Measurements from ENCODE around the gene ACIN1. TPM values are rescaled to one million over a fixed set of nuclear protein-coding genes. Genes with fewer than 3 reads are reported as not detected.

ACIN1 gene
- total and polyA plus RNA-seq, 5 experiments from 2014 or later: 6.3 to 322 (median 14.1) TPM

DNA sequence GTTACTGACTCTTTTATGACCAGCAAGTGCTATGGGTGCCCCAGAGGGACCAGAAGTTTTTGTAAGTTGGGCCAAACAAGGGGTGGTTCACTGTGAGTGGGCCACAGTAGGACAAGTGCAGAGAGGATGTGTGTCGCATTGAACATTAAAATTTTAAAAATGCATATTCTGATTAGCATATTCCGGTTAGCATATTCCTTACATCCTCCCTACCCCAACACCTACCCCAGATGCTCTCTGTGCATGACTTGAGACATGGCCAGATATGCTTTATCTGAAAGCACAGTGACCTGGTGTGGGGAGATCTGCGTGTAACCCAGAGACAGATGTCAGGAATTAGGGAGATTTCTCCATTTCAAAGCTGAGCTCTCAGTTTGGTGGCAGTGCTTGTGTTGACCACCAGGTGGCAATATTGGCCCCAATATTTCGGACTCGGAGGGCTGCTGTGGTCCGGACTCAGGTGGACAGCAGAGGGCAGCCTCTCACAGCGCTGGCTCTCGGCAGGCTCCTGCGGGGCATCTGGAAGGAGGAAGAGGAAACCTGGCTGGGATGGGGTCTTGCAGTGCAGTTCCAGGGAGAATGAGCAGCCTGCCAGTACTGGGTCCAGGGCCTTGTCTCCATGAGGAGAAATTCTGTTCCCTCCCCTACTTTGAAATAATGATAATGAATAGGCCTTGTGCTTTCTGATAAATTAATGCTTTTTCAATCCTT is 25.8 kb upstream of the ACIN1 start:
- ATAC-seq: peak; percentile 53 to 63
- Mint-ChIP-seq H3K9me3 (no peaks in the 10 kb centered on the region), H3K27me3 (no peaks in the 10 kb centered on the region), H3K4me3 (peak overlapping the region; percentile 61 to 90 (median 81)), H3K36me3 (no peaks in the 10 kb centered on the region), H3K4me1 (peaks cover 27 to 65% (median 53%) of the 10 kb centered on the region in 4 donors), H3K27ac (peak overlapping the region; percentile 94 to 99 (median 98))
- POLR2A ChIA-PET: interaction anchor here (0.5 to 8.7 kb wide), 20 partner anchors 10 to 201 kb away, joined by 3 to 123 read pairs (median 5); partner anchors contain the start of genes ACIN1, C14orf119, HOMEZ and PABPN1
- DNase-seq: peak; percentile 64 to 89 (median 78)

DNA sequence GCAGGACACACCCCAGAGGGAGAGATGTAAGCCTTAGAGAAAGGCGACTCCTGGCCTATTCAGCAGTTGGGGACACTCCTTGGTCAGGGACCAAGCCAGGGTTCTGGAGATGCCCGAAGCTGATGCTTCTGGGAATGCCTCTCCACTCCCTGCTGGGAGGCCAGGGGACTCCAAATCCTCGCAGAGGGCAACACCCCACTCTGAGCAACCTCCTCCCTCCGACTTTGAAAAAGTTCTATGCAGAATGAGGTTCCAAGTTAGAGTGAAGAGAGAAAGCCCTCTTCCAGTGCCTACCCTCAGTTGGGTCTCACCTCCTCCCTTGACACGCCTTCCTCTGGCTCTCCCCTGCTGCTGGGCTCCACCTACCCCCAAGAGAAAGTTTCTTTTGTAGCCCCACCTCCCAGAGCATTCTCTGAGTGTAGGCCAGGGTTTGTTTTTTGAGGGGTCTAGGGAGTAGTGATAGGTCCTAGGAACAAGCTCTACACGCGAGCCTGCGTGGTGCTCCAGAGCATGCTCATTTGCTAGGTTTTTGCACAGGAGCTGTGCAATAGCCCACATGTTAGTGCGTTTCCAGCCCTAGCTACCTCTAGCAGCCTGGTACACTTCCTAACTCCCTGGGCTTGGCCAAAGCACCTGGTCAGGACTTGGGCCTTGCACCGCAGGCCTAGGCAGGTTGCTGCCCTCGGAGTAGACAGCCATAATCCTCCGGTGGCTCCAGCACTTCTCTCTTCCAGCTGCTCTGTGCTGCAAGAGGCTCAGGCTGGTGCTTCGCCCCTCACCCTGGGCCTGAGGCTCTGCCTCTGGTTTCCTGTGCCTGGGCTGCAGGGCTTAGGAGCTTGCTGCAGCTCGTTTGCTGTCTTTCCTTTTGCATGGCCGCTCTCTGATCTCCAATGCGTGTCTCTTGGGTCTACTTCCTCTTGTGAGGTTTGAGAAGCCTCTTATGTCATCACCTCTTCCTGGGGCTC is 24.7 kb upstream of the ACIN1 start:
- Mint-ChIP-seq H3K4me3 (peak overlapping the region; percentile 61 to 90 (median 81)), H3K36me3 (no peaks in the 10 kb centered on the region), H3K27ac (peak overlapping the region; percentile 94 to 99 (median 98)), H3K4me1 (peaks cover 27 to 70% (median 55%) of the 10 kb centered on the region in 4 donors), H3K9me3 (no peaks in the 10 kb centered on the region), H3K27me3 (no peaks in the 10 kb centered on the region)
- DNase-seq (peak; percentile 28 to 79 (median 56)), ATAC-seq (peak; percentile 75 to 80)
- POLR2A ChIA-PET: interaction anchor here (0.5 to 8.7 kb wide), 25 partner anchors 9 to 248 kb away, joined by 3 to 123 read pairs (median 5); partner anchors contain the start of genes ACIN1, C14orf119, HAUS4 and HOMEZ

DNA sequence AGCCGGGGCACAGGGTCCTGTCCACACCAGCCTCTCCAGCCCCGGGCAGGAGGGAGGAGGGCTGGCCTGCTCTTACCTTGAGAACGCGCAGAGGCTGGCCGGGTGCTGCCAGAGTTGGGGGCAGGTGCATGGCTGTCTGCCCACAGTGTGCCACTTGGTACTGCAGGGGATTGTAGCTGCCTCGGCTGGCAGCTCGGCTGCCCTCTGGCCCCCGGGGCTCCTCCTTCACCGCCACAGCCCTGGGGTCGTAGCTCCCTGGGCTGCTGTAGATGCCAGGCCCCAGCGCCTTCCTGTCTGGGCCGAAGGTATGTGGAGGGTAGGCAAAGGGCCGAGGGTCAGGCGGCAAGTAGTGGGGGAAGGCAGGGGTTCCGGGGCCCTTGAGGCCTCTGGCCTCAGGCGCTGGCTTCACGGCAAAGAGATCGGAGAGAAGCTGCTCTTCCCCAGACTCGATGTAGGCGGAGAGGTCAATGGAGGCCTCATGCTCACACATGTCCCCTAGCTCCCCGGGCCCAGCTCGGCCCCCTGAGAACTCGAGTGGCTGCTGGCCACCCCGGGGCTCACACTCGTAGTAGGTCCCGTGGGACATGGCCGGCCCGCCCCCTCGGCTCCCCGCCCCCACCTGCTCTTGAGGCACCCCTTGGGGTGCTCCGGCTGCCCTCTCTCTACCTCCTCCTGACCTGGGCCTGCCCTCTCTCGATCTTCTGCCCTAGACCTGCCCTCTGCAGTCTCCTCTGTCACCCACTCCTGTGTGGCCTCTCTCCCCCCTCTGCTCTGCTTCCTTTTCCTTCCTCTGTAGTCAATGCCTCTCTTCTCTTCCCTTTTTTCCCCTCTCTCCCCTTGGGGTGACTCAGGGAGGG is 23.8 kb upstream of the ACIN1 start, which contains the start of gene CEBPE:
TSS of gene CEBPE (minus strand) at position 750 of the 857 bp plus-strand sequence. CDS start at position 586, 164 bp downstream.
- peak within 1 kb of the TSS; percentile 61 to 90 (median 81) for H3K4me3 Mint-ChIP-seq
- no peaks in the 10 kb centered on the region for H3K9me3 Mint-ChIP-seq
- DNase-seq: peak in 1 of 10 donors; percentile 13
- peak within 1 kb of the TSS; percentile 95 to 99 (median 98) for H3K27ac Mint-ChIP-seq
- no peak for ATAC-seq
- peaks cover 29 to 79% (median 60%) of the 10 kb centered on the region in 4 donors for H3K4me1 Mint-ChIP-seq
- POLR2A ChIA-PET: interaction anchor here (1.0 to 8.7 kb wide), 8 partner anchors 23 to 184 kb away, joined by 4 to 123 read pairs (median 10); partner anchors contain the start of genes ACIN1, C14orf119, HOMEZ and PPP1R3E
- peaks cover 0 to 3% (median 0%) of the 10 kb centered on the region in 5 donors for H3K27me3 Mint-ChIP-seq
- H3K36me3 Mint-ChIP-seq: no peaks in the 10 kb centered on the region

DNA sequence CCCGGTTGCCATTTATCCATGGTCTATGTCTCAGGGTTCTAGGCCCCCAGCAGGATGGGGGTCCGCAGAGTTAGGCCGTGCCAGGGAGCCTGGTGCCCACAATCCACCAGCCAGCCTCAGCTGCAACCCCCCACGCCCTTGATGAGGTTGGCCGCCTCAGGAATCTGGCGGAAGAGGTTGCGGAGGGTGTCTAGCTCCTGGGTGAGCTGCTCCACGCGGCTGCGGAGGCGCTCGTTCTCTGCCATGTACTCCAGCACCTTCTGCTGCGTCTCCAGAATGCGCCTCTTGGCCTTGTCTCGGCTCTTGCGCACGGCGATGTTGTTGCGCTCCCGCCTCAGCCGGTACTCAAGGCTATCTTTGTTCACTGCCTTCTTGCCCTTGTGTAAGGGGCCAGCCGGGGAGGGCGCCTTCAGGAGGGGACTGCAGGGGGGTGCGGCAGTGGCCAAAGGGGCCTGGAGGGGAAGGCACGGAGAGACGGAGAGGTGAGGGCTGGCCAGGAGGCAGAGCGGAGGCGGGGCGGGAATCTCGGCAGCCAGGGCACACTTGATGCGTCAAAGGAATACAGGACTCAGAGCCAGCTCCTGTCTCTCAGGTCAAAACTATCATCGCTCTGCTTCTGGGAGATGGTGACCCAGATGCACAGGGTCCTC is 22.6 kb upstream of the ACIN1 start:
- POLR2A ChIA-PET: interaction anchor here (0.6 to 8.7 kb wide), 3 partner anchors 22 to 59 kb away, joined by 3 to 123 read pairs (median 4); partner anchors contain the start of genes ACIN1 and C14orf119
- ATAC-seq (no peak), DNase-seq (no peak)
- peaks cover 29 to 76% (median 60%) of the 10 kb centered on the region in 4 donors for H3K4me1 Mint-ChIP-seq
- peak overlapping the region in 6 of 10 donors; percentile 6 to 78 (median 68) for H3K4me3 Mint-ChIP-seq
- no peaks in the 10 kb centered on the region for H3K9me3 Mint-ChIP-seq
- peak overlapping the region; percentile 94 to 99 (median 98) for H3K27ac Mint-ChIP-seq
- H3K36me3 Mint-ChIP-seq: no peaks in the 10 kb centered on the region
- H3K27me3 Mint-ChIP-seq: peaks cover 0 to 3% (median 0%) of the 10 kb centered on the region in 5 donors

DNA sequence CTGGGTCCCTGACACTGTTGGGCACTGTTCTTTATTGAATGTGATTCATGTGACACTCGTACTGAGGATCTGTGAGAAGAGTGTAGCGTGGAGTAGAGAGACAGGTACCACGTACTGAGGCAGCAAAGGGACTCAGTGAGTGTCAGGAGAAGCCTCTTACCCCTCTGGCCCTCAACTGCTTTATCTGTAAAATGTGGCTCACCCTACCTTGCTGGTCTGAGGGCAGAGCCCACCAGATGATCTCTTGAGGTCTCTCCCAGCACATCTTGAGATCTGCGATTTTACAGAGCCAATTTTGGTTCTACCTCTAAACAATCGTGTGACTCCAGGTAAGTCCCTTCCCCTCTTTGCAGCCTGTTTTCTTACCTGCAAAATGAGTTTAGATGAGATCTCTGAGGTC is 21.0 kb upstream of the ACIN1 start:
- DNase-seq (no peak), ATAC-seq (no peak)
- POLR2A ChIA-PET: interaction anchor here (8.7 kb wide), 1 partner anchor 21 kb away, joined by 123 read pairs; the partner anchor contains the start of genes ACIN1 and C14orf119
- Mint-ChIP-seq H3K36me3 (no peaks in the 10 kb centered on the region), H3K4me3 (no peak overlapping the region), H3K27me3 (peaks cover 0 to 3% (median 0%) of the 10 kb centered on the region in 5 donors), H3K9me3 (no peaks in the 10 kb centered on the region), H3K27ac (peak overlapping the region; percentile 33 to 99 (median 84)), H3K4me1 (peaks cover 23 to 64% (median 49%) of the 10 kb centered on the region in 4 donors)

DNA sequence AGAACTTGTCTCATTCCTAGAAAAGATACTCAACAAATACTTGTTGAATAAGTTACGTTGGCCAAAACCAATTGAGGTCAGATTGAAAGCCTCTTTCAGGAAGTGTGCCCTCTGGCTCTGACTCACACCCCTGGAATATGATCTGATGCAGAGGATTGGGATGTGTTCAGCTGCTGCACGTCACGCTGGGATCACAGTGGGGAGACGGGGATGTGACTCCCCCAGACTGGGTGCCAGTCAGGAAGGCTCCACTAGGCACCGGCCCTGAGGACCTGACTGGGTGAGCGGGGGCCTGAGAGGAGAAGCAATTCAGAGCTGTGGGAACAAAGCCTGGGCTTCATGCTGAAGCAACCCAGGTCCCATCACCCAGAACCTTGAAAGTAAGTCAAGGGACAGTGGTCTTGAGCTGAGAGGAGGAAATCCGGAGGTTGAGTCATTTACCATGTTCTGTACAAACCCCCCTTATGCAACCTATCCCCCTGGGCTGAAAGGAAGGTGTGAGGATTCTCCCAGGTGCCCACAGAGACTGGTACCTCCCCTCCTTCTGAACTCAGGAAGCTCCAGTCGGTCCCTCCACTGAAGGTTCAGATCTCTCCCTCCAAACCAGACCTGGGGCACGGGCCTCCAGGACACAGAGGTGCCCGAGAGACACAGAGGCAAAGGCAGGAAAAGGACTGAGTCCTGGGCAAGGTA is 20.2 kb upstream of the ACIN1 start:
- H3K4me3 Mint-ChIP-seq: no peak overlapping the region
- POLR2A ChIA-PET: interaction anchor here (8.7 kb wide), 1 partner anchor 20 kb away, joined by 123 read pairs; the partner anchor contains the start of genes ACIN1 and C14orf119
- H3K27ac Mint-ChIP-seq: peak overlapping the region in 9 of 10 donors; percentile 31 to 99 (median 87)
- H3K4me1 Mint-ChIP-seq: peaks cover 16 to 57% (median 42%) of the 10 kb centered on the region in 4 donors
- ATAC-seq (no peak), DNase-seq (no peak)
- no peaks in the 10 kb centered on the region for H3K36me3 Mint-ChIP-seq
- H3K9me3 Mint-ChIP-seq: no peaks in the 10 kb centered on the region
- H3K27me3 Mint-ChIP-seq: peaks cover 0 to 3% (median 0%) of the 10 kb centered on the region in 5 donors

DNA sequence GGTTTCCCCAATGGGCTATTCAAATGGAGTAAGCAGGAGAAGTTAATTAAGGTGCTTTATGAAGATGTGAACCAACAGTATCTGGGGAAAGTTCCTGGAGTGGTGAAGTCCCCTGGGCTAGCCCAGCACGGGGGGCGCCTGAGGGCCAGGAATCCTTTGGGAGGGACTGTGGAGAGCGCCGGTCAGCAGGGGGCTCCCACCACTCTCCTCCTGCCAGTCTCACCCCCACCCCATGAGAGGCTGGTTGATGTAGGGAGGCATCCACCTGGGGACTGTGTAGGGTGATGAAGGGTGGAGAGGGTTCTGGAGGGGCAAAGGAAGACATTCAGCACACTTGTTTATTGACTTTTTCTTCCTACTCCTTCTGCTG is 19.7 kb upstream of the ACIN1 start:
- POLR2A ChIA-PET: interaction anchor here (8.7 kb wide), 1 partner anchor 19 kb away, joined by 123 read pairs; the partner anchor contains the start of genes ACIN1 and C14orf119
- H3K4me3 Mint-ChIP-seq: no peak overlapping the region
- peaks cover 0 to 3% (median 0%) of the 10 kb centered on the region in 5 donors for H3K27me3 Mint-ChIP-seq
- no peaks in the 10 kb centered on the region for H3K36me3 Mint-ChIP-seq
- ATAC-seq (no peak), DNase-seq (no peak)
- peak overlapping the region in 9 of 10 donors; percentile 6 to 95 (median 71) for H3K27ac Mint-ChIP-seq
- peaks cover 12 to 51% (median 37%) of the 10 kb centered on the region in 4 donors for H3K4me1 Mint-ChIP-seq
- no peaks in the 10 kb centered on the region for H3K9me3 Mint-ChIP-seq

GRCh38 chr14:23114120-23114458 is 19.2 kb upstream of the ACIN1 start:
- ATAC-seq: no peak
- DNase-seq: no peak
- Mint-ChIP-seq H3K4me3 (no peak overlapping the region), H3K27ac (peak overlapping the region in 8 of 10 donors; percentile 6 to 95 (median 73)), H3K36me3 (no peaks in the 10 kb centered on the region), H3K9me3 (no peaks in the 10 kb centered on the region), H3K27me3 (peaks cover 0 to 3% (median 0%) of the 10 kb centered on the region in 5 donors), H3K4me1 (peaks cover 7 to 46% (median 31%) of the 10 kb centered on the region in 4 donors)
- POLR2A ChIA-PET: interaction anchor here (8.7 kb wide), 1 partner anchor 19 kb away, joined by 123 read pairs; the partner anchor contains the start of genes ACIN1 and C14orf119

GRCh38 chr14:23113431-23114119 is 18.6 kb upstream of the ACIN1 start:
- H3K36me3 Mint-ChIP-seq: no peaks in the 10 kb centered on the region
- H3K27me3 Mint-ChIP-seq: peaks cover 0 to 3% (median 0%) of the 10 kb centered on the region in 5 donors
- ATAC-seq: no peak
- no peaks in the 10 kb centered on the region for H3K9me3 Mint-ChIP-seq
- H3K4me1 Mint-ChIP-seq: peaks cover 5 to 42% (median 27%) of the 10 kb centered on the region in 4 donors
- POLR2A ChIA-PET: interaction anchor here (8.7 kb wide), 1 partner anchor 18 kb away, joined by 123 read pairs; the partner anchor contains the start of genes ACIN1 and C14orf119
- peak overlapping the region in 2 of 10 donors; percentile 61 to 77 for H3K27ac Mint-ChIP-seq
- no peak overlapping the region for H3K4me3 Mint-ChIP-seq
- DNase-seq: no peak

Data from naive thymus-derived CD8-positive, alpha-beta T cell (primary cell).